Liver (tissue), 9 donors: ENCODE results near the gene IGF2BP1. TPM values are rescaled to one million over a fixed set of nuclear protein-coding genes. Genes with fewer than 3 reads are reported as not detected.

Experiments
- DNase-seq: peaks from one replicate; pipeline ENCODE4 v3.0.0-alpha.2; 2017; ENCODE audit warnings: low spot score
- H3K27ac ChIP-seq, 2 donors: one replicate each; pipeline ENCODE4 v1.7.0; 2013; ENCODE audit warnings: inconsistent platforms in 2 of 2, low read length in 2 of 2, control low read depth in 1 of 2, low read depth in 1 of 2, mild to moderate bottlenecking in 1 of 2
- H3K27me3 ChIP-seq, 4 donors: one replicate each; pipeline versions ENCODE4 v1.6.1 to v1.7.0; 2013; ENCODE audit warnings: low read length in 3 of 4, inconsistent platforms in 1 of 4, mild to moderate bottlenecking in 1 of 4, moderate library complexity in 1 of 4; ENCODE audit not compliant: control insufficient read depth in 4 of 4, insufficient read depth in 4 of 4
- H3K36me3 ChIP-seq, 4 donors: one replicate each; pipeline versions ENCODE4 v1.6.1 to v1.7.0; 2013; ENCODE audit warnings: low read length in 3 of 4, mild to moderate bottlenecking in 3 of 4, low read depth in 1 of 4, moderate library complexity in 1 of 4; ENCODE audit not compliant: control insufficient read depth in 4 of 4, insufficient read depth in 3 of 4
- H3K4me1 ChIP-seq, 4 donors: one replicate each; pipeline versions ENCODE4 v1.6.1 to v1.7.0; 2013; ENCODE audit warnings: low read length in 3 of 4, mild to moderate bottlenecking in 3 of 4, moderate library complexity in 1 of 4; ENCODE audit not compliant: control insufficient read depth in 4 of 4, insufficient read depth in 4 of 4
- H3K4me3 ChIP-seq, 3 donors: one replicate each; pipeline versions ENCODE4 v1.6.1 to v1.7.0; 2013; ENCODE audit warnings: low read length in 3 of 3, control low read depth in 1 of 3, low read depth in 1 of 3, mild to moderate bottlenecking in 1 of 3
- H3K9ac ChIP-seq, 2 donors: one replicate each; pipeline ENCODE4 v1.7.0; 2013; ENCODE audit warnings: low read length in 2 of 2, mild to moderate bottlenecking in 2 of 2, moderate library complexity in 2 of 2, control low read depth in 1 of 2, low read depth in 1 of 2
- H3K9me3 ChIP-seq, 4 donors: one replicate each; pipeline versions ENCODE4 v1.6.1 to v1.7.0; 2013; ENCODE audit warnings: low read length in 3 of 4; ENCODE audit not compliant: control insufficient read depth in 4 of 4
- CTCF ChIP-seq: fragments of 150-350 bp; IDR thresholded peaks from 2 replicates; pipeline ENCODE4 v1.5.1; 2017; ENCODE audit warnings: improper control_type of control experiment, low read depth, low read length; ENCODE audit not compliant: missing input control
- FOXA1 ChIP-seq: IDR thresholded peaks from 2 replicates; pipeline ENCODE4 v1.6.1; 2016; ENCODE audit warnings: antibody characterized with exemption
- FOXA2 ChIP-seq: IDR thresholded peaks from 2 replicates; pipeline ENCODE4 v1.6.1; 2016; ENCODE audit warnings: antibody characterized with exemption
- GABPA ChIP-seq, 2 donors: IDR thresholded peaks in 1 of 2; conservative IDR thresholded peaks in 1 of 2; 2 replicates each; pipeline ENCODE4 v1.6.1; 2016; ENCODE audit warnings: antibody characterized with exemption in 2 of 2, mild to moderate bottlenecking in 1 of 2, moderate library complexity in 1 of 2
- HNF4A ChIP-seq, 2 donors: conservative IDR thresholded peaks; 2 replicates each; pipeline ENCODE4 v1.6.1; 2016; ENCODE audit warnings: antibody characterized with exemption in 2 of 2, mild to moderate bottlenecking in 2 of 2
- HNF4G ChIP-seq: IDR thresholded peaks from 2 replicates; pipeline ENCODE4 v1.6.1; 2016; ENCODE audit warnings: antibody characterized with exemption
- JUND ChIP-seq, 2 donors: IDR thresholded peaks; 2 replicates each; pipeline ENCODE4 v1.6.1; 2016; ENCODE audit warnings: antibody characterized with exemption in 2 of 2
- RAD21 ChIP-seq, 2 donors: IDR thresholded peaks; 2 replicates each; pipeline ENCODE4 v1.6.1; 2016; ENCODE audit warnings: antibody characterized with exemption in 2 of 2, mild to moderate bottlenecking in 2 of 2
- RXRA ChIP-seq, 2 donors: IDR thresholded peaks; 2 replicates each; pipeline ENCODE4 v1.6.1; 2017 to 2018; ENCODE audit warnings: antibody characterized with exemption in 2 of 2, mild to moderate bottlenecking in 1 of 2
- SP1 ChIP-seq: IDR thresholded peaks from 2 replicates; pipeline ENCODE4 v1.6.1; 2018; ENCODE audit warnings: antibody characterized with exemption, mild to moderate bottlenecking
- YY1 ChIP-seq: IDR thresholded peaks from 2 replicates; pipeline ENCODE4 v1.6.1; 2016; ENCODE audit warnings: antibody characterized with exemption, mild to moderate bottlenecking
- WGBS: extraction: QIAGEN DNeasy Blood & Tissue Kit; methylation state at CpG from one replicate; pipeline ENCODE4 v1.1.7; 2013; 5-methylcytosine and 5-hydroxymethylcytosine counted together
- polyA plus RNA-seq, 2 donors: library from polyadenylated mRNA; stranded (reverse) in 1 of 2; unstranded in 1 of 2; fragments of 200-250 nt in 1 of 2; fragments of >200 nt in 1 of 2; fragmentation: Nextera tagmentation in 1 of 2; extraction: Ambion mirVana in 1 of 2; gene quantifications; one replicate each; pipeline versions ENCODE4 v1.2.1 to v1.2.3, GENCODE V29; 2013 to 2015
- total RNA-seq, 2 donors: library from RNA; depleted of rRNA; stranded (reverse); fragments of >200 nt; gene quantifications; one replicate each; pipeline ENCODE4 v1.2.3, GENCODE V29; 2014
- TF ChIP-seq, protein P1 (sequence below): IDR thresholded peaks from 2 replicates; pipeline ENCODE4 v1.6.1; 2016; ENCODE audit warnings: antibody characterized with exemption, mild to moderate bottlenecking
- TF ChIP-seq, protein P2 (sequence below): IDR thresholded peaks from 2 replicates; pipeline ENCODE4 v1.6.1; 2016; ENCODE audit warnings: antibody characterized with exemption
- donor health status: healthy.
- donor health status: healthy.
- donor health status: healthy.
- donor health status: healthy.
- donor health status: healthy.

Gene IGF2BP1
- total and polyA plus RNA-seq, 4 donors: 22.6 TPM; not detected in 3

GRCh38 chr17:49085565-49086315, 88.6 kb downstream of the IGF2BP1 start:
- H3K27me3 ChIP-seq: no peaks in the 10 kb centered on the region

DNA sequence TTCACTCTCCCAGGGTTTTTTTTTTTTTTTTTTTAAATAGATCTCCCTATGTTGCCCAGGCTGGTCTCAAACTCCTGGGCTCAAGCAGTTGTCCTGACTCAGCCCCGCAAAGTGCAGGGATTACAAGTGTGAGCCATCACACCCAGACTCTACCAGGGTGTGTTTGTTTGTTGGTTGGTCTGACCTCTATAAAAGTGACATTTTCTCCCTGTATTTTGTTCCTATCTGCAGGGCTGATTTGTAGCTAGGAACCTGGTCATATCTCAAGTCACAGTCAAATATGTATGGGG, 89.1 kb downstream of the IGF2BP1 start:
- H3K27ac ChIP-seq: no peak overlapping the region
- peaks cover 0 to 10% (median 2%) of the 10 kb centered on the region in 4 donors for H3K4me1 ChIP-seq
- TF ChIP-seq YY1 (no peak), CTCF (no peak), RXRA (IDR thresholded peaks at IDR 0.05) (no peak), GABPA (IDR thresholded peaks at IDR 0.05 in 1 of 2, conservative IDR thresholded peaks at IDR 0.05 in 1 of 2) (no peak), RAD21 (IDR thresholded peaks at IDR 0.05) (no peak), JUND (IDR thresholded peaks at IDR 0.05) (no peak), FOXA1 (no peak), HNF4G (no peak), SP1 (no peak), HNF4A (conservative IDR thresholded peaks at IDR 0.05) (no peak)
- TF ChIP-seq, protein P1, sequence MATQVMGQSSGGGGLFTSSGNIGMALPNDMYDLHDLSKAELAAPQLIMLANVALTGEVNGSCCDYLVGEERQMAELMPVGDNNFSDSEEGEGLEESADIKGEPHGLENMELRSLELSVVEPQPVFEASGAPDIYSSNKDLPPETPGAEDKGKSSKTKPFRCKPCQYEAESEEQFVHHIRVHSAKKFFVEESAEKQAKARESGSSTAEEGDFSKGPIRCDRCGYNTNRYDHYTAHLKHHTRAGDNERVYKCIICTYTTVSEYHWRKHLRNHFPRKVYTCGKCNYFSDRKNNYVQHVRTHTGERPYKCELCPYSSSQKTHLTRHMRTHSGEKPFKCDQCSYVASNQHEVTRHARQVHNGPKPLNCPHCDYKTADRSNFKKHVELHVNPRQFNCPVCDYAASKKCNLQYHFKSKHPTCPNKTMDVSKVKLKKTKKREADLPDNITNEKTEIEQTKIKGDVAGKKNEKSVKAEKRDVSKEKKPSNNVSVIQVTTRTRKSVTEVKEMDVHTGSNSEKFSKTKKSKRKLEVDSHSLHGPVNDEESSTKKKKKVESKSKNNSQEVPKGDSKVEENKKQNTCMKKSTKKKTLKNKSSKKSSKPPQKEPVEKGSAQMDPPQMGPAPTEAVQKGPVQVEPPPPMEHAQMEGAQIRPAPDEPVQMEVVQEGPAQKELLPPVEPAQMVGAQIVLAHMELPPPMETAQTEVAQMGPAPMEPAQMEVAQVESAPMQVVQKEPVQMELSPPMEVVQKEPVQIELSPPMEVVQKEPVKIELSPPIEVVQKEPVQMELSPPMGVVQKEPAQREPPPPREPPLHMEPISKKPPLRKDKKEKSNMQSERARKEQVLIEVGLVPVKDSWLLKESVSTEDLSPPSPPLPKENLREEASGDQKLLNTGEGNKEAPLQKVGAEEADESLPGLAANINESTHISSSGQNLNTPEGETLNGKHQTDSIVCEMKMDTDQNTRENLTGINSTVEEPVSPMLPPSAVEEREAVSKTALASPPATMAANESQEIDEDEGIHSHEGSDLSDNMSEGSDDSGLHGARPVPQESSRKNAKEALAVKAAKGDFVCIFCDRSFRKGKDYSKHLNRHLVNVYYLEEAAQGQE: no peak
- TF ChIP-seq, protein P2, sequence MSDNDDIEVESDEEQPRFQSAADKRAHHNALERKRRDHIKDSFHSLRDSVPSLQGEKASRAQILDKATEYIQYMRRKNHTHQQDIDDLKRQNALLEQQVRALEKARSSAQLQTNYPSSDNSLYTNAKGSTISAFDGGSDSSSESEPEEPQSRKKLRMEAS: no peak
- 40% methylated on average over 1 of the region's 1 CpG for WGBS
- H3K4me3 ChIP-seq: no peak overlapping the region
- H3K9ac ChIP-seq: no peak overlapping the region
- no peaks in the 10 kb centered on the region for H3K27me3 ChIP-seq
- no peak for DNase-seq
- H3K9me3 ChIP-seq: no peaks in the 10 kb centered on the region
- H3K36me3 ChIP-seq: no peaks in the 10 kb centered on the region

More at GRCh38 chr17:49085565-49086315, 88.6 kb downstream of the IGF2BP1 start:
- Histone ChIP-seq H3K9ac (no peak overlapping the region), H3K36me3 (no peaks in the 10 kb centered on the region), H3K27ac (no peak overlapping the region), H3K4me1 (peaks cover 0 to 10% (median 2%) of the 10 kb centered on the region in 4 donors), H3K4me3 (no peak overlapping the region), H3K9me3 (no peaks in the 10 kb centered on the region)
- DNase-seq: no peak
- WGBS: 82% methylated on average over 5 of the region's 5 CpGs
- TF ChIP-seq HNF4A (conservative IDR thresholded peaks at IDR 0.05) (peak; percentile 22 to 42), SP1 (no peak)

- H3K4me3 ChIP-seq: no peak overlapping the region
- peaks cover 0 to 10% (median 2%) of the 10 kb centered on the region in 4 donors for H3K4me1 ChIP-seq
- H3K9ac ChIP-seq: no peak overlapping the region
- no peaks in the 10 kb centered on the region for H3K27me3 ChIP-seq
- no peak for TF ChIP-seq FOXA2
- TF ChIP-seq, protein P2: no peak
- H3K9me3 ChIP-seq: no peaks in the 10 kb centered on the region
- DNase-seq: no peak
- H3K27ac ChIP-seq: no peak overlapping the region
- no peaks in the 10 kb centered on the region for H3K36me3 ChIP-seq
Observed at GRCh38 chr17:49086649-49087048, 89.5 kb downstream of the IGF2BP1 start.
